Fibroblast of skin of left quadriceps (primary cell): ENCODE results near the gene ALPG.
"Not testable (repeated sequence)": the region's sequence is repeated elsewhere in the genome, so short reads cannot be mapped to it uniquely, and the experiment has no call there.

Source experiments
- DNase-seq, 2 experiments: peaks; one replicate each; pipeline ENCODE4 v3.0.0-alpha.2; 2013; ENCODE audit warnings: low read depth in 2 of 2

Gene ALPG

GRCh38 chr2:232419245-232420072 lies 12.8 kb downstream of the ALPG start:
- no peak for DNase-seq

GRCh38 chr2:232420073-232420454 lies 13.4 kb downstream of the ALPG start:
- DNase-seq: no peak

- no peak for DNase-seq
Measured at GRCh38 chr2:232420463-232421188, 14.0 kb downstream of the ALPG start.

- no peak for DNase-seq
Measured at GRCh38 chr2:232421189-232421785, 14.6 kb downstream of the ALPG start.

GRCh38 chr2:232422051-232422450 lies 15.4 kb downstream of the ALPG start:
- DNase-seq: no peak

GRCh38 chr2:232422996-232423395 lies 16.4 kb downstream of the ALPG start:
- not testable (repeated sequence) for DNase-seq

- DNase-seq: not testable (repeated sequence)
Measured at GRCh38 chr2:232423407-232423806, 16.8 kb downstream of the ALPG start.

- no peak for DNase-seq
Measured at GRCh38 chr2:232431705-232432590, 25.3 kb downstream of the ALPG start.

GRCh38 chr2:232432598-232433184 lies 26.0 kb downstream of the ALPG start:
- DNase-seq: no peak

- not testable (repeated sequence) for DNase-seq
Measured at GRCh38 chr2:232433622-232434021, 27.0 kb downstream of the ALPG start.

- DNase-seq: no peak
Measured at GRCh38 chr2:232434091-232434490, 27.4 kb downstream of the ALPG start.

GRCh38 chr2:232434563-232435374 lies 28.1 kb downstream of the ALPG start:
- no peak for DNase-seq

- no peak for DNase-seq
Measured at GRCh38 chr2:232435375-232435648, 28.7 kb downstream of the ALPG start.

GRCh38 chr2:232435805-232436204 lies 29.2 kb downstream of the ALPG start:
- no peak for DNase-seq

GRCh38 chr2:232436381-232437194 lies 29.9 kb downstream of the ALPG start:
- DNase-seq: no peak

GRCh38 chr2:232437195-232437571 lies 30.5 kb downstream of the ALPG start:
- DNase-seq: no peak

GRCh38 chr2:232438091-232438490 lies 31.4 kb downstream of the ALPG start:
- no peak for DNase-seq

GRCh38 chr2:232438951-232439757 lies 32.5 kb downstream of the ALPG start:
- no peak for DNase-seq

- DNase-seq: no peak
Measured at GRCh38 chr2:232439758-232440135, 33.1 kb downstream of the ALPG start.
